Activated CD8-positive, alpha-beta T cell treated with anti-CD3 and anti-CD28 coated beads for 36 hours (primary cell): ENCODE data around the gene ZSWIM8. TPM values are rescaled to one million over a fixed set of nuclear protein-coding genes. Genes with fewer than 3 reads are reported as not detected.

Experiments
- ATAC-seq: fragments of 200-7000 bp; cut with Tn5 transposase; one replicate; pipeline ENCODE4 v1.10.0; 2021; ENCODE audit warnings: mild to moderate bottlenecking, moderate library complexity
- CTCF ChIA-PET: fragments of 350-600 bp; sonication (Branson Sonifier 250); formaldehyde crosslinking; loops from one replicate; lab custom pipeline; 2021; ENCODE audit warnings: antibody characterized with exemption; lab: Charles Lee
- POLR2A ChIA-PET: fragments of 350-600 bp; sonication (Branson Sonifier 250); formaldehyde crosslinking; loops from one replicate; lab custom pipeline; 2021; ENCODE audit warnings: antibody characterized with exemption; lab: Charles Lee
- DNase-seq: peaks from one replicate; pipeline ENCODE4 v3.0.0-alpha.2; 2020
- H3K27ac Mint-ChIP-seq: one replicate; pipeline ENCODE4 v1.8.0; 2021; ENCODE audit warnings: mild to moderate bottlenecking, mixed read lengths
- H3K27me3 Mint-ChIP-seq: one replicate; pipeline ENCODE4 v1.8.0; 2021; ENCODE audit warnings: mixed read lengths
- H3K36me3 Mint-ChIP-seq: one replicate; pipeline ENCODE4 v1.8.0; 2021; ENCODE audit warnings: low read depth, mixed read lengths
- H3K4me1 Mint-ChIP-seq: one replicate; pipeline ENCODE4 v1.8.0; 2021; ENCODE audit warnings: low read depth, mixed read lengths
- H3K4me3 Mint-ChIP-seq: one replicate; pipeline ENCODE4 v1.8.0; 2021; ENCODE audit warnings: mild to moderate bottlenecking, moderate library complexity, mixed read lengths
- H3K9me3 Mint-ChIP-seq: one replicate; pipeline ENCODE4 v1.8.0; 2021; ENCODE audit warnings: mixed read lengths
- CTCF ChIP-seq: fragments of 200-600 bp; IDR thresholded peaks from one replicate; pipeline ENCODE4 v1.8.0; 2022; ENCODE audit warnings: antibody characterized with exemption, mild to moderate bottlenecking
- intact Hi-C: fragments of 100-400 bp; cut with micrococcal nuclease; formaldehyde crosslinking; loops from one replicate; pipeline ENCODE4 v1.10.0; 2022
- total RNA-seq, 2 experiments: library from RNA; stranded (reverse); gene quantifications; one replicate each; pipeline ENCODE4 v1.2.3, GENCODE V29; 2021

Gene ZSWIM8
- total RNA-seq, 2 experiments from 2014 or later, result 30.0 to 41.0 TPM

- ATAC-seq (peak; percentile 75), DNase-seq (peak; percentile 84)
- Mint-ChIP-seq H3K4me3 (peak overlapping the region; percentile 89), H3K27ac (peak overlapping the region; percentile 95), H3K4me1 (peaks cover 38% of the 10 kb centered on the region), H3K36me3 (peaks cover 80% of the 10 kb centered on the region), H3K27me3 (no peaks in the 10 kb centered on the region), H3K9me3 (no peaks in the 10 kb centered on the region)
- ChIA-PET POLR2A (interaction anchor here (0.6 to 8.7 kb wide), 16 partner anchors 10 to 721 kb away, joined by 3 to 112 read pairs (median 4); partner anchors contain the start of genes CAMK2G, CHCHD1, PPP3CB and SEC24C), CTCF (interaction anchor here (0.7 to 3.1 kb wide), 8 partner anchors 10 to 107 kb away, joined by 3 to 30 read pairs (median 5); partner anchors contain the start of genes CHCHD1 and ZSWIM8)
- intact Hi-C loops, result no loop called here
- no peak for TF ChIP-seq CTCF
Measured at GRCh38 chr10:73772281-73773151, 12.9 kb upstream of the ZSWIM8 start.

GRCh38 chr10:73773152-73773879 is 12.1 kb upstream of the ZSWIM8 start:
- DNase-seq, result peak; percentile 44
- Mint-ChIP-seq H3K27ac (peak overlapping the region; percentile 95), H3K27me3 (no peaks in the 10 kb centered on the region), H3K9me3 (no peaks in the 10 kb centered on the region), H3K4me3 (peak overlapping the region; percentile 89), H3K4me1 (peaks cover 38% of the 10 kb centered on the region), H3K36me3 (peaks cover 77% of the 10 kb centered on the region)
- TF ChIP-seq CTCF, result no peak
- intact Hi-C loops, result no loop called here
- ChIA-PET POLR2A (interaction anchor here (0.5 to 8.7 kb wide), 14 partner anchors 10 to 720 kb away, joined by 3 to 112 read pairs (median 4); partner anchors contain the start of genes CAMK2G, CHCHD1, PPP3CB and SEC24C), CTCF (interaction anchor here (1.4 to 3.1 kb wide), 5 partner anchors 9 to 106 kb away, joined by 3 to 30 read pairs (median 11); partner anchors contain the start of gene CHCHD1)
- no peak for ATAC-seq

- intact Hi-C loops, result no loop called here
- no peak for DNase-seq
- H3K4me1 Mint-ChIP-seq, result peaks cover 34% of the 10 kb centered on the region
- H3K27me3 Mint-ChIP-seq, result no peaks in the 10 kb centered on the region
- no peak for TF ChIP-seq CTCF
- ChIA-PET CTCF (no interaction called here), POLR2A (interaction anchor here (1.6 to 4.3 kb wide), 2 partner anchors 12 to 31 kb away, joined by 8 to 30 read pairs; partner anchors contain the start of gene SEC24C)
- peaks cover 71% of the 10 kb centered on the region for H3K36me3 Mint-ChIP-seq
- H3K4me3 Mint-ChIP-seq, result peak overlapping the region; percentile 89
- H3K9me3 Mint-ChIP-seq, result no peaks in the 10 kb centered on the region
- no peak for ATAC-seq
- H3K27ac Mint-ChIP-seq, result peak overlapping the region; percentile 56
Measured at GRCh38 chr10:73774637-73775036, 10.8 kb upstream of the ZSWIM8 start.

GRCh38 chr10:73779018-73779417 is 6.4 kb upstream of the ZSWIM8 start:
- ChIA-PET POLR2A (interaction anchor here (0.6 to 11.7 kb wide), 3 partner anchors 9 to 295 kb away, joined by 4 to 112 read pairs (median 4); a partner anchor contains a TSS), CTCF (interaction anchor here (1.2 to 5.0 kb wide), 3 partner anchors 10 to 30 kb away, joined by 4 to 25 read pairs (median 4); no protein-coding TSS in a partner anchor)
- H3K27ac Mint-ChIP-seq, result no peak overlapping the region
- H3K27me3 Mint-ChIP-seq, result no peaks in the 10 kb centered on the region
- no peak for DNase-seq
- no peak for TF ChIP-seq CTCF
- no peak for ATAC-seq
- no peak overlapping the region for H3K4me3 Mint-ChIP-seq
- H3K4me1 Mint-ChIP-seq, result peaks cover 44% of the 10 kb centered on the region
- H3K9me3 Mint-ChIP-seq, result no peaks in the 10 kb centered on the region
- intact Hi-C loops, result no loop called here
- peaks cover 51% of the 10 kb centered on the region for H3K36me3 Mint-ChIP-seq
